ENCODE data around the gene NOD2.

Gene NOD2

GRCh38 chr16:50692999-50693781, at the start of gene NOD2:
TSS of gene NOD2 (plus strand) at chr16:50693606. CDS start at chr16:50699496, 5,890 bp downstream.
- no peak for DNase-seq

- no peak for DNase-seq
Observed at GRCh38 chr16:50644245-50644644, 49.2 kb upstream of the NOD2 start.

- DNase-seq: no peak
Observed at GRCh38 chr16:50644729-50645128, 48.7 kb upstream of the NOD2 start.

- no peak for DNase-seq
Observed at GRCh38 chr16:50645563-50646220, 47.7 kb upstream of the NOD2 start.

- no peak for DNase-seq
Observed at GRCh38 chr16:50646345-50646744, 47.1 kb upstream of the NOD2 start.

GRCh38 chr16:50651835-50652438, 41.5 kb upstream of the NOD2 start:
- no peak for DNase-seq

GRCh38 chr16:50652836-50653425, 40.5 kb upstream of the NOD2 start:
- DNase-seq: no peak

- DNase-seq: no peak
Observed at GRCh38 chr16:50653633-50654519, 39.5 kb upstream of the NOD2 start.

GRCh38 chr16:50655558-50656055, 37.8 kb upstream of the NOD2 start:
- no peak for DNase-seq

GRCh38 chr16:50657241-50657640, 36.2 kb upstream of the NOD2 start:
- no peak for DNase-seq

- DNase-seq: no peak
Observed at GRCh38 chr16:50659806-50660205, 33.6 kb upstream of the NOD2 start.

GRCh38 chr16:50662306-50662940, 31.0 kb upstream of the NOD2 start:
- no peak for DNase-seq

GRCh38 chr16:50664270-50664669, 29.1 kb upstream of the NOD2 start:
- DNase-seq: no peak

GRCh38 chr16:50665128-50665878, 28.1 kb upstream of the NOD2 start:
- DNase-seq: no peak

GRCh38 chr16:50666658-50667496, 26.5 kb upstream of the NOD2 start:
- DNase-seq: peak; percentile 6

GRCh38 chr16:50667497-50668367, 25.7 kb upstream of the NOD2 start:
- no peak for DNase-seq

- DNase-seq: no peak
Observed at GRCh38 chr16:50668368-50669008, 24.9 kb upstream of the NOD2 start.

- DNase-seq: no peak
Observed at GRCh38 chr16:50669741-50670140, 23.7 kb upstream of the NOD2 start.

GRCh38 chr16:50670476-50670875, 22.9 kb upstream of the NOD2 start:
- no peak for DNase-seq

Data from SIG-M5 (cell line).